ENCODE data around the gene REST. TPM values are rescaled to one million over a fixed set of nuclear protein-coding genes. Genes with fewer than 3 reads are reported as not detected.
"Not testable (repeated sequence)": the region's sequence is repeated elsewhere in the genome, so short reads cannot be mapped to it uniquely, and the experiment has no call there.

REST gene, protein sequence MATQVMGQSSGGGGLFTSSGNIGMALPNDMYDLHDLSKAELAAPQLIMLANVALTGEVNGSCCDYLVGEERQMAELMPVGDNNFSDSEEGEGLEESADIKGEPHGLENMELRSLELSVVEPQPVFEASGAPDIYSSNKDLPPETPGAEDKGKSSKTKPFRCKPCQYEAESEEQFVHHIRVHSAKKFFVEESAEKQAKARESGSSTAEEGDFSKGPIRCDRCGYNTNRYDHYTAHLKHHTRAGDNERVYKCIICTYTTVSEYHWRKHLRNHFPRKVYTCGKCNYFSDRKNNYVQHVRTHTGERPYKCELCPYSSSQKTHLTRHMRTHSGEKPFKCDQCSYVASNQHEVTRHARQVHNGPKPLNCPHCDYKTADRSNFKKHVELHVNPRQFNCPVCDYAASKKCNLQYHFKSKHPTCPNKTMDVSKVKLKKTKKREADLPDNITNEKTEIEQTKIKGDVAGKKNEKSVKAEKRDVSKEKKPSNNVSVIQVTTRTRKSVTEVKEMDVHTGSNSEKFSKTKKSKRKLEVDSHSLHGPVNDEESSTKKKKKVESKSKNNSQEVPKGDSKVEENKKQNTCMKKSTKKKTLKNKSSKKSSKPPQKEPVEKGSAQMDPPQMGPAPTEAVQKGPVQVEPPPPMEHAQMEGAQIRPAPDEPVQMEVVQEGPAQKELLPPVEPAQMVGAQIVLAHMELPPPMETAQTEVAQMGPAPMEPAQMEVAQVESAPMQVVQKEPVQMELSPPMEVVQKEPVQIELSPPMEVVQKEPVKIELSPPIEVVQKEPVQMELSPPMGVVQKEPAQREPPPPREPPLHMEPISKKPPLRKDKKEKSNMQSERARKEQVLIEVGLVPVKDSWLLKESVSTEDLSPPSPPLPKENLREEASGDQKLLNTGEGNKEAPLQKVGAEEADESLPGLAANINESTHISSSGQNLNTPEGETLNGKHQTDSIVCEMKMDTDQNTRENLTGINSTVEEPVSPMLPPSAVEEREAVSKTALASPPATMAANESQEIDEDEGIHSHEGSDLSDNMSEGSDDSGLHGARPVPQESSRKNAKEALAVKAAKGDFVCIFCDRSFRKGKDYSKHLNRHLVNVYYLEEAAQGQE
- total RNA-seq = 10 to 100 TPM; 40.2 to 42.0 TPM

GRCh38 chr4:56907489-56908205 is at the start of gene REST:
TSS of gene REST (plus strand) at chr4:56907900. CDS start at chr4:56910639, 2,739 bp downstream.
- CTCF ChIA-PET = interaction anchor here (1.1 kb wide), 1 partner anchor 70 kb away, joined by 11 read pairs; the partner anchor contains the start of genes NOA1 and POLR2B
- POLR2A ChIA-PET = interaction anchor here (0.5 to 3.4 kb wide), 6 partner anchors 55 to 520 kb away, joined by 3 to 42 read pairs (median 4); partner anchors contain the start of genes AASDH, NOA1, PAICS and POLR2B

DNA sequence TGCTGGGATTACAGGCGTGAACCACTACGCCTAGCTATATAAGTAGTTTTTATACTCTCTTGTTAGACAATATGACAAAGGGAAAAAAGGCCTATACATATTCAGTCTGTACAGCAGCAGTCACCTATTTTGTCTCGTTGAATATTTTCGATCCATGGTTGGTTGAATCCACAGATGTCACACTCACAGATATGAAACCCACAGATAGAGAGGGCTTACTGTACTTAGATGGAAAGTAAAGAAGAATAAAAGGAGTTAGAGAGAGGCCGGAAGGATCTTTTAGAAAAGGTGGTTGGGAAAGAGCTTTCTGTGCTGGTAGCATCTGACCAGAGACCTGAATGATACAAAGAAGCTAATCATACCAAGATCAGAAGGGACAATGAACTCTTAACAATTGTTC is 47.9 kb upstream of the REST start:
- CTCF ChIA-PET = no interaction called here
- POLR2A ChIA-PET = no interaction called here

DNA sequence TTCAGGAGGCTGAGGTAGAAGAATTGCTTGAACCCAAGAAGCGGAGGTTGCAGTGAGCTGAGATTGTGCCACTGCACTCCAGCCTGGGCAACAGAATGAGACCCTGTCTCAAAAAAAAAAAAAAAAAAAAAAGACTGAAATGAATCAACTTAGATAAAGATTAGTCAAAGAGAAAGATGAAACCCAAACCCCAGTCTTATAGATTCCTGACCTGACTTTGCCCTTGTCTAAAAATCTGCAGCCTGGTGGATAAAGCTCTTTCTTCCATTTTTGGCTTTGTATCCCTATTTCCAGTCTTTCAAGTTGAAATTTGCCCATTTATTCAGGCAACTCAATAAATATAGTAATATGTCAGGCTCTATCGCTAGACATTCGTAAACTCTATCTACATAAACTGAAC is 46.9 kb upstream of the REST start:
- ChIA-PET CTCF (no interaction called here), POLR2A (interaction anchor here (0.7 kb wide), 3 partner anchors 42 to 136 kb away, joined by 9 to 10 read pairs (median 9); no protein-coding TSS in a partner anchor)

GRCh38 chr4:56861360-56861759 is 46.3 kb upstream of the REST start:
- ChIA-PET POLR2A (interaction anchor here (0.7 kb wide), 3 partner anchors 41 to 137 kb away, joined by 9 to 10 read pairs (median 9); no protein-coding TSS in a partner anchor), CTCF (no interaction called here)

GRCh38 chr4:56863441-56864139 is 44.1 kb upstream of the REST start:
- POLR2A ChIA-PET = interaction anchor here (1.5 kb wide), 1 partner anchor 16 kb away, joined by 3 read pairs; no protein-coding TSS in a partner anchor
- CTCF ChIA-PET = no interaction called here

DNA sequence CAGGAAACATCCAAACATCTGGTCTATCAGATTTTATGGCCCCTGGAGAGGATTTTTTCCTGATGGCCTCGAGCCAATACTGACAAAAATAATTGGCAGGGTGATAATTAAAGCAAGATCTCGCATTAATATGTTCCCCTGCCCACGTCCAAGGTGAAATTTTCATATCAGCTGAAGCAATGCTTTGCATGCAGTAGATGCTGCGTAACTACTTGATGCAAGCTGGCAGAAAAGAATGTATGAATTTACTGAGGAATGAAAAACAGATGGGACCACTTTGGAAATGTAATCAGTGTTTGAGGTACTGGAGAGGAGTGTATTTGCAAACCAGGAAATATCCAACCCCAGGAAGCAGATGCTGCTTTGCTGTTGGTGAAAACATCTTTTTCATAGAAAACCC is 36.8 kb upstream of the REST start:
- ChIA-PET CTCF (no interaction called here), POLR2A (no interaction called here)

- ChIA-PET CTCF (no interaction called here), POLR2A (no interaction called here)
Measured at GRCh38 chr4:56871371-56871866, 36.3 kb upstream of the REST start.

- CTCF ChIA-PET = no interaction called here
- POLR2A ChIA-PET = no interaction called here
Measured at GRCh38 chr4:56874166-56874565, 33.5 kb upstream of the REST start.

DNA sequence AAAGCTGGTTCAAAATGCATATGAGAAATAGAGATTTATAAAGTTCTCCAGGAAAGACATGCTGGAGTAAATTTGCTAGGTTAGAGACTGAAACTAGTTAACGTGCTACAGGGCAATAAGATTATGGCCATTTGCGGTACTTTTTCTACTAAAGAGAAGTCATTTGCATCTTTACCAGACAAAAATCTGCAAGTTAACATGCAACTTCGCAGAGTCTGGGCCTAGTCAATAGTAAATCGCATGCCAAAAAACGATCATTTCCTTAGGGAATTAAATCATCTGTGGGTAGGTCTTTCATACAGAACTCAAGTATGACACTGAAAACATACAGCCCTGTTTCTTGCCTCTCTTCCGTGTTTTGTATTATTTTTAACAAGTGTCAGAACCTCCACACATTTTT is 32.8 kb upstream of the REST start:
- CTCF ChIA-PET = no interaction called here
- POLR2A ChIA-PET = no interaction called here

DNA sequence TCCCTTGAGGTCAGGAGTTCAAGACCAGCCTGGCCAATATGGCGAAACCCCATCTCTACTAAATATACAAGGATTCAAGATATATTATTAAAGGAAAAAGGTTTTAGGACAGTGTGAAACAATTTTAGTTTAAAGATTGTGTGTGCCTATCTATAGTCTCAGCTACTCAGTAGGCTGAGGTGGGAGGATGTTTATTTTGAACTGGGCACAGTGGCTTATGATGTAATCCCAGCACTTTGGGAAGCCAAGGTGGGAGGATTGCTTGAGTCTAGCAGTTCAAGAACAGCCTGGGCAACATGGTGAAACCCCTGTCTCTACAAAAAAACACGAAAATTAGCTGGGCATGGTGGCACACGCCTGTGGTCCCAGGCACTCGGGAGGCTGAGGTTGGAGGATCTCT is 31.4 kb upstream of the REST start:
- CTCF ChIA-PET = no interaction called here

GRCh38 chr4:56879996-56880395 is 27.7 kb upstream of the REST start:
- CTCF ChIA-PET = no interaction called here
- POLR2A ChIA-PET = no interaction called here

More for the DNA sequence above, 31.4 kb upstream of the REST start:
- POLR2A ChIA-PET = no interaction called here

DNA sequence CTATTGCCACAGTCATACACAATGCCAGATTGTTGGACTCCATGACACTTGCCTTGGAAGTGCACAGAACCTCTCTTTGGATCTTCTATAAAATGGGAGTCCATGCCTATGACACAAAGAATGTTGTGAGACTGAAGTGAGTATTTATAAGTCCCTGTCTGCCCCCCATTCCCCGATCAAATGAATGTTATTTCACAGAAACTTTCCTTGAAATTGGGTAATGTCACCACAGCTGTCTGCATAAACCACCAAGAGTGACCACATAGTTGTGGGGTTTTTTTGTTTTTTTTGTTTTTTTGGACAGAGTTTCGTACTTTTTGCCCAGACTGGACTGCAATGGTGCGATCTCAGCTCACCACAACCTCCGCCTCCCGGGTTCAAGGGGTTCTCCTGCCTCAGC is 27.1 kb upstream of the REST start:
- CTCF ChIA-PET = no interaction called here

GRCh38 chr4:56884511-56884910 is 23.2 kb upstream of the REST start:
- CTCF ChIA-PET, POLR2A ChIA-PET: not testable (repeated sequence)

More for the DNA sequence above, 27.1 kb upstream of the REST start:
- POLR2A ChIA-PET = no interaction called here

GRCh38 chr4:56892691-56893090 is 15.0 kb upstream of the REST start:
- ChIA-PET POLR2A (no interaction called here), CTCF (interaction anchor here (0.6 kb wide), 1 partner anchor 166 kb away, joined by 3 read pairs; no protein-coding TSS in a partner anchor)

GRCh38 chr4:56897842-56898241 is 9.9 kb upstream of the REST start:
- POLR2A ChIA-PET = not testable (repeated sequence)
- CTCF ChIA-PET = interaction anchor here (0.9 kb wide), 1 partner anchor 19 kb away, joined by 3 read pairs; no protein-coding TSS in a partner anchor

DNA sequence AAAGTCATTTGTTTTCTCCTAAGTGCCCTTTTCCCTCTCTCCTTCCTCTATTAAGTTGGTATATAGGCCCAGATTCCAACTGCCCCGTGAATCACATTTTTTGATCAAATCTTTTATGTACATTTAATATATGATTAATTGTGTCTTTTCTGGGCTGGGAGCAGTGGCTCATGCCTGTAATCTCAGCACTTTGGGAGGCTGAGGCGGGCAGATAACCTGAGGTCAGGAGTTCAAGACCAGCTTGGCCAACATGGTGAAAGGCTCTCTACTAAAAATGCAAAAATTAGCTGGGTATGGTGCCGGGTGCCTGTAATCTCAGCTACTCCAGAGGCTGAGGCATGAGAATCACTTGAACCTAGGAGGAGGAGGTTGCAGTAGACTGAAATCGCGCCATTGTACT is 7.5 kb upstream of the REST start:
- CTCF ChIA-PET, POLR2A ChIA-PET: not testable (repeated sequence)

DNA sequence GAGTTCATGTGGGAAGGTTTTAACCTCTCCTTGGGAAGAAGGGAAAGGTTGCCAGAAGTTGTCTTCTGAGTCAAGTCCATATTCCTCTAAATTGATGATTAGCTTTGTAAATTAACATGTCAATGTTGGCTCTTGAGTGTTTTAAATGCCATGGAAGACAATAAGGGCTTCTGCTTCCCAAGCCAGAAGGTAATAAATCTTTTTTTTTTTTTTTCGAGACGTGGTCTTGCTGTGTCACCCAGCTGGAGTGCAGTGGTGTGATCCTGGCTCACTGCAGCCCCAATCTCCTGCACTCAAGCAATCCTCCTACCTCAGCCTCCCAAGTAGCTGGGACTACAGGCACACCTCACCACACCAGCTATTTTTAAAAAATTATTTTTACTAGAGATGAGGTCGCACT is 5.0 kb upstream of the REST start:
- CTCF ChIA-PET = no interaction called here
- POLR2A ChIA-PET = interaction anchor here (0.5 to 0.6 kb wide), 2 partner anchors 42 to 262 kb away, joined by 6 to 9 read pairs; no protein-coding TSS in a partner anchor

DNA sequence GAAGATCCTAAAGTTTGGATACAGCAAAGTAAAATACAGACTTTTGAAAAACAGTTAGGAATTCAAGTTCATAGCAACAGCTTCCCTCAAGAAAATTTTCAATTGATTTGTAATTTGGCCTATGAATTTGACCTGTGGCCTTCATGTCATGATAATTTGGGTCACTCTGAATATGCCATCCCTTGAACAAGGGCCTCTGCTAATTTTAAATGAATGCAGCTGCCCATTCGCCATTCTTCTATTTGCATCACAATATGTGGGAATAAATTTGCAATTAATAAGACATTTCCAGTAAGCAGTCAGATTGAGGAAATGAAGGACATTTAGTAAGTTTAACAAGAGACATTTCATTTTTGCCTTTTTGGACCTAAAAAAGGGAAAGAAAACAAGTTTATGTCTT is 1.9 kb upstream of the REST start:
- ChIA-PET POLR2A (no interaction called here), CTCF (no interaction called here)

All from activated CD8-positive, alpha-beta memory T cell treated with anti-CD3 and anti-CD28 coated beads for 36 hours (primary cell).